HG03432 (cell line): Measurements from ENCODE around the gene IL18R1.

Source experiments
- ATAC-seq: cut with Tn5 transposase; IDR thresholded peaks from one replicate; pipeline ENCODE4 v1.9.1; 2021; ENCODE audit warnings: mild to moderate bottlenecking, moderate library complexity; ENCODE audit not compliant: unreplicated experiment

The IL18R1 gene

DNA sequence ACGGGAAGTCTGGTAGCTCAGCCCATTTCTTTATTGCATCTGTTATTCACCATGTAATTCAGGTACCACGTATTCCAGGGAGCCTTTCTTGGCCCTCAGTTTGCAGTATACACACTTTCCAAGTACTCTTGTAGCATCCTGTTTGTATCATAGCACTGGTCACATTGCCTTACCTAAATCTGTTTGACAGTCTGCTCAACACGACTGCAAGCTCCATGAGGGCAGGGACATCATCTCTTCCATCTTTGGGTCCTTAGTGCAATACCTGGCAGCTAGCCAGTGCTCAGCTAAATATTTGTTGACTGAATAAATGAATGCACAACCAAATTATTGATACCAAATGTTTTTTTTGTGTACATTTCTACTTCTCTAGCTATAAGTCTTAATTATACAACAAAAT is 11.2 kb upstream of the IL18R1 start:
- no peak for ATAC-seq

DNA sequence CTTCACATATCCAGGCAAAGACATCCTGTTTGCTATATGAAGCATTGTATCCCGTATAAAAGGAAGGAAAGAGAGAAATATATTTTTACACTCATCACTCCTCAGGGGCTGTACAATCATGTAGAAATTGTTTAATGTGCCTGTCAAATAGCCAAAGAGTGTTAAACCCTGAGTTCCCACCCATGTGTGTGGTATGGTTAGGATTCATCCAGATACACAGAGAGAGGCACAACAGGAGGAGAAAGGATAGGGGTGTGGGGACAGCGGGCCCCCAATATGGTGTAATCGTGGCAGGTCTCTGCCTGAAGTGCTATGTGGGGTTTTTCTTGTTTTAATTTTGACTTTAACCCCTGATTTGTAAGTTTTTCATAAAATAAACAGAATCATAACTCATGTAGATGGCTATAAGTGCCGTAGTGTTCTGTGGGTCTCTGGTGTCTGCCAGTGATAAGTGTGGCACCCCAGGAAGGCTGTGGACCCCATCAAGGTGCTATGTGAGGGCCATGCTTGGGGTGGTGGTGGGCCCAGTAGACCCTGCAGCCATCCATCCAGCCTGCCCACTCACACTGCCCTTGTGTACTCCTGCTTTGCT is 10.2 kb upstream of the IL18R1 start:
- ATAC-seq = no peak

DNA sequence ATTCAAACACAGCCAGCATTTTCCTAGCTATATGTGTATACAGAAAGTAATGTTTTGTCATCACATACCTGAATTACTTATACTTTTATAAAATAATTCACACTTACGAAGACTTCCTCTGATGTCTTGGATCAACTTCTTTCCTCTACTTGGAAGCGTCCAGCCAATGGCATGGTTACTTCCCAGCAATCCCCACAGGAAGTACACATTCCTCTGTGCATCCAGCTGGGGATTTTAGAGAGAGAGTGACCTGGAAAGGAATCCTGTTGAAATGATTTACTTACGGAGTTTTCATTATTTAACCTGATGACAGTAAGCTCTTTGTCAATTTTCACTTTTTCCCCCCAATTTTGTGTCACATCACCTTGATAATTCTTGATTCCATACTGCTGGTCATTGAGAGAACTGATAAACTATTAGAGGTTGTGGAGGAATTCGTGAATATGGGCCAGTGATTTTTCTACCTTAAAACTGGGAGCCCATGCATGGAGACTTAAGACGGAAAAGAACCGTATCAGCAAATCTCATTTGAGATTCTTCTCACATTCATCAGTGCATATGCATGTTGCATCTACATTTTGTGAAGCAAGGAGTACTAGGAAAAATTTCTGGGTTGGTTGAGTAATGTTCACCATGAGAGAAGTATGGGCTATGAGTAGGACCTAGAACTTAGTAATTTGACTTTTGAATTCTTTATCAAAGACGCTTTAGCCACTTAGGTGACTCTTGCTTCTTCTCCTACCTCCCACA is 9.0 kb upstream of the IL18R1 start:
- no peak for ATAC-seq

DNA sequence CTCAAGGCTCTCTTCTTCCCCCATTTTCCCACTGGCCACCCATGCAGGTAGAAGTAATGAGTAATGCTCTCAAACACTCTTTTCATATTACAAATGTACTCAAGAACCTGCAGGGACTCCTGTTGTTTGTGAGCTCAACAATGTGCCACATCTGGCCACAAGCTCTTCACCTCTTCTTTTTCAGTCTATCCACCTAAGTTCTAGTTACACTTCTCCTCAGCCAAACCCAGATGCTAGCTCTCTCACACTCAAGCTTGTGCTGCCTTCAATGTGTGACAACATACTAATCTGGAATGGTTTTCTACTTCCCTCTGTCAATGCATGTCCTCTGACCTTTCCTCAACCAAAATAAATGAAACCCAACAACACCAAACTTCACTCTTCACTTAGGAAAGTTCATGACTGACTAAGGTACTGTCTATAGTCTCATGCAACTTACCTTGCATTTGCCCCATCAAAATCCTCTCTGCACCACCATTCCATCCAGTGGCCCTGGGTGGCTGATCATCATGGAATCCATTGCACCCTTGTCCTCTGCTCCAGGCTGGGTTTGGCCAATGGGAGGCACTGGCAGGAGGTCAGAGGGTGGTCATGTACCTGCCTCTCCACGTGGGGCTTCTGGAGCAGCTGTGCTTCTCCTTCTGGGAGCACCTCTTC is 5.3 kb upstream of the IL18R1 start:
- ATAC-seq = no peak

DNA sequence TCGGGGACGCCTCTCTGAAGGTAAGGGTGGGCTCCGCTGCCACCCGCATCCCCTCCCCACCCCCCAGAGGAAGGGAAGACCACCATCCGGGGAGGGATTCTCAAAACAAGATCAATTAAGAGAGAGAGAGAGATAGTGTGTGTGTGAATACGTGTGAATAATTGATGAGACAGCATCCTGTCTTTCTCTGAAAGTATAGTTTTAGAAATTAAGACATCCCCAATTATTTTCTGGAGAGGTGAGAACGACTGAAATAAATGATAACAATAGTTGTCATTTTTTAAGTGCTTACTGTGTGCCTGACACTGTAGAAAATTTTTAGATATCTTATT is 751 bp downstream of the IL18R1 start:
- peak; percentile 12 for ATAC-seq

DNA sequence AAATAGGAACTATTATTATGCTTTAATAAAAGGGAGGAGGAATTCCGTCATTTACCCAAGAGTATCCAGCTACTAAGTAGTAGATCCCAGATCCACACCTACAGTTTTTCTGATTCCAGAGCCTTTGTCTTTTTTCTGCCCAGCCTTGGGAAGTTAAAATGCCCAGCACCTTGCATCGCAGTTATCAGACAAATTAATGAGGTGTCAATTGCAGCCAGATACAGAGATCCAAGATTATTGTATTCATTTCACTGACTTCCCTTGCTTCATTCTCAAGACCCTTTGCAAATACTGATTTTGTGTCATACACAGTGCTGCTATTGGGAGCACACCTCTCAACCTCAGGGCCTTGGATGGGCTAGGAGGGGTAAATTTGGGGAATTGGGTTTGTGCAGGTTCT is 1.1 kb downstream of the IL18R1 start:
- no peak for ATAC-seq

DNA sequence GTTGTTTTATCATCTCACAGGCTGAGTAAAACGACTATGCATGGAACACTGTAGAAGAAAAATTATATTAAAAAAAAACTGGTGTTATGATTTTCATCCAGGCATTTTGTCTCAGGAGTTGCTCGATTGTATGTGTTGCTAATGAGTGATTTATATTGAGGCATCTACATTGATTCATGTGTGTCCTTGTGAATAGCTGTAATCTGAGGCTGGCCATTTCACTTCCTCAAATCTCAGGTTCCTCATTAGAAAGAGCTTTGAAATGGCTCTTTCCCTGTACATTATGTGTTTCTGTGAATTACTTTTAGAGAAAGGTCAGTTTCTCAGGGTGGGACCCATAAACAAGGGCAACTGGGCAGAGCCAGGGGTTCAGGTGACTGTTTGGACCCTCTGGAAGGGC is 2.3 kb downstream of the IL18R1 start:
- ATAC-seq = no peak

DNA sequence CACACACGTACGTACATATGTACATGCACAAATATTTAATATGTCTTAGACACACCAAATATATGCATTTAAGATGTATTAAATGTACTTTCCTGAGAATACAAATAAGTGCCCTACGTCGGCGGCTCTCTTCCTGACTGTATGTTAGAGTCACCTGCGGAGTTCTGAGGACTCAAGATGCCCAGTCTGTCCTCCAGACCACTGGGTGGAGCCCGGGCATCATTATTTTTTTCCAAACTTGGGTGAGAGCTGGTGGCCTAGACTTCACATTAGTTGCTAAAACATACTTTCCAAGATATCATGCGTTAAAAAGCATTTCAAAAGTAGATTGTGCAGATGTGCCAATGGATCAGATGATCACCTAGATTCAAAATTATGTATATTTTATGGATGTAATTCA is 2.9 kb downstream of the IL18R1 start:
- no peak for ATAC-seq

DNA sequence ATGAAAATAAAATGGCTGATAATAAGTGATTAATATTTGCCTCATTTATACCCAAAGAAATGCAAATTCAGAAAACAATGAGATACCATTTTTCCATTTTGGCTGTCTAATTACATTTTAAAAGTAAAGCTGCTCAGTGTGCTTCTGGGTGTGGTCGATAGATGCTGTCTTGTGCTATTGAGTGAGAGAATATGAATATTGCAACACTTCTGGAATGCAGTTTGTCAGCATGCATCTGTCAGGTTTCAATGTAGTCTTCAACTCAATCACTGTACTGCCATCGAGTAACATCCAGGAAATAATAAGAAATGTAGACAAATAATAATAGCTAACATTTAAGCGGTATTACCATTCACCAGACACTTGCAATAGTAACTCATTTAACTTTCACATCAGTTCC is 3.9 kb downstream of the IL18R1 start:
- ATAC-seq = no peak

DNA sequence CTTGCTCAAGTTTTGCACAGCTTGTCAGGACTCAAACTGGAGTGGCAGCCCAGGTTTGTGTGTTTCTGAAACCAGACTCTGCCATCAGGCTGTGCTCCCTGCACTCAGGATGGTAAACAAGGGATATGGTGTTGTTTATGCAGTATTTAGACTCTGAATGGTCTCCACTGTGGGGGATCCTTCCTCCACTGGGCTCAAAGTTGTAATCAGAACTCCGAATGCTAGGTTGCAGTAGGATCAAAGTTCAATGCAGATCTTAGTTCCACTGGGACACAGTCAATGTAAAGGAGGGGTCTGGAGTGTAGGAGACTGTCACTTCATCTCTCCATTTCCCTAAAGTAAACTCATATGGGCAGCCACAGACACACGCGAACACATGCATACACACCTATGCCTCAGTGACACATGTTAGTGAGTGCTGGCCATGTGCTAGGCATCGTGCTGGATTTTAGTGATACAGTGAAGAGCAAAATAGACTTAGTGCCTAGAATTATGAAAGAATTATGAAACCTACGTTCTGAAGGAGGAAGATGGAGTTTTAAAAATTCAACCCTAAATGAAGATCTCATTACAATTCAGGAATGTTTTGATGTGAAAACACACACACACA is 6.1 kb downstream of the IL18R1 start:
- no peak for ATAC-seq

DNA sequence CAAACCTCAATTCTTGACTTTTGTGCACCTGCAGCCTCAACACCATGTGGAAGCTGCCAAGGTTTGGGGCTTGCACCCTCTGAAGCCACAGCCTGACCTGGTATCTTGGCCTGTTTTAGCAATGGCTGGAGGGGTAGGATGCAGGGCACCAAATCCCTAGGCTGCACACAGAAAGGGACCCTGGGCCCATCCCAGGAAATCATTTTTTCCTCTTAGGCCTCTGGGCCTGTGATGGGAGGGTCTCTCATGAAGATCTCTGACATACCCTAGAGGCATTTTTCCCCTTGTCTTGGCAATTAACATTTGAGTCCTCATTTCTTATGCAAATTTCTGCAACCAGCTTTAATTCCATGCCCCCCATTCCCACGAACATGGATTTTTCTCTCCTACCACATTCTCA is 10.2 kb downstream of the IL18R1 start:
- ATAC-seq = no peak

DNA sequence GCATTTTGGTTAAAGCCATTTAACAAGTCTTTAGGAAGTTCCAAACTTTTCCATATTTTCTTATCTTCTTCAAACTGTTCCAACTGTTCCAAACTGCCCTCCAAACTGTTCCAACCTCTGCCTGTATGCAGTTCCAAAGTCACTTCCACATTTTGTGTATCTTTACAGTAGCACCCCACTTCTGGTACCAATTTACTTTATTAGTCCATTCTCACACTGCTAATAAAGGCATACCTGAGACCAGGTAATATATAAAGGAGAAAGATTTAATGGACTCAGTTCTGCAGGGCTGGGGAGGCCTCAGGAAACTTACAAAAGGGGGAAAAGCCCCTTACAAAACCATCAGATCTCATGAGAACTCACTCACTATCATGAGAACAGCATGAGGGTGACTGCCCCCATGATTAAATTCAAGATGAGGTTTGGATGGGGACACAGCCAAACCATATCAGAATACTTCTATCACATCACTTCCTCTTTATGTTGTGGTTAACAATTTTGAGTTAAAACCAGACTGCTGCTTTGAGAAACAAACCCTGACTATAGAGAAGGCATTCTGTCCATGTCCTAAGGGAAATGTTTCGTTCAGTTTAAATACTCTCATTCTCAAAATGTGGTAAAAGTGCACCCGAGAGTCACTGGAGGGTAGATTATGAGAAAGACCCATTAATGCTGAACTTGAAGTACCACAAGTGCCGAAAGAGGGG is 11.0 kb downstream of the IL18R1 start:
- ATAC-seq = peak; percentile 84

DNA sequence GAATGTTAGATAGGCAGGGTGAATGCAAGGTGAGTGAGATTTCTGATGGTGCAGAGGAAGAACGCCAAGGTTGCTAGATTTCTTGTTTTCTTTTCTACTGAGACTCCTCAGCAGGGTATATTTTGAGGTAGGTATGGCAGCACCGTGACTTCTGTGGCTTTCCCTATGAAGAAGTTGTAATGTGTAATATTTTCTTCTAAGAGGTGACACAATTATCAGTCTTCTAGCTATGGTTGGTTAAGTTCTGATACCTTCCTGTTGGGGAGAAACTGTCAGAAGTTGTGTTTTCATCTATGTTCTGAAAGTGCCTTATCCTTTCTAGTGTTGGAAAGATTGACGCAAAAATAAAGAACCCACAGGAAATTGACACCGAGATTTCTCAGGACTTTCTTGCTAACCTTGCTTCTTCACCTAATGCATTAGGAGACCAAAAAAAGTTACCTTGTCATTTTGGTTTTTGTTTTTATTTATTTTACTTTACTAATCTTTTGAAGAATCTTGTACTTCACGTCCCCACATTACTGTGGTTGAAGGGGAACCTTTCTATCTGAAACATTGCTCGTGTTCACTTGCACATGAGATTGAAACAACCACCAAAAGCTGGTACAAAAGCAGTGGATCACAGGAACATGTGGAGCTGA is 11.9 kb downstream of the IL18R1 start:
- peak; percentile 77 for ATAC-seq

DNA sequence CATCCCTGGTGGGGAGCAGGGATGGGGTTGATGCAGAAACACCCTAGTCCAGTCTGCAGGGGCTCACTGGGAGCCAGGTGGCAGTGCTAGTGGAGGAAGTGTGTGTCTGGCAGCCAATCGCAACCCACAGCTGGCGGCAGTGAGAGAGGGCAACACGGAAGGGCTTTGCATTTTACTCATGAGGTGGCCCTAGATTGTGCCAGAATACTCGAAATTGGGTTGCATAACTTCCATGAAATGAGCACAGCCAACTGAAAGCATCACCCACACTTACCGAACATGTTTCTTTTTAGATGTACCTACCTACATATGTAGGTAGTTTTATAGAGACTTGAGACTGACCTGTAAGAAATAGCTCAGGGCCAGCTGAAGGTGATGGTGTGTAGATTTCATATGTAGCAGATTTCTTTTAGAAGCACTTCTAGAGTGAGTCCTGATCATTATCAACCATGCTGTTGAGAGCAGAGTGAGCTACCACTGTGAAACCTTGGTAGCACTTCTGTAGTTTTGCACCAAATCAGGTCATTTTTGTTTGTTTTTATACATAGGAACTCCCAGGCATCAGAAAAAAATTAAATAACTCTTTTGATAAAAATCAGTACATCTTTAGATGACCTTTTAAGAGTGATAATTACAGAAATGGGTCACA is 13.0 kb downstream of the IL18R1 start:
- no peak for ATAC-seq

DNA sequence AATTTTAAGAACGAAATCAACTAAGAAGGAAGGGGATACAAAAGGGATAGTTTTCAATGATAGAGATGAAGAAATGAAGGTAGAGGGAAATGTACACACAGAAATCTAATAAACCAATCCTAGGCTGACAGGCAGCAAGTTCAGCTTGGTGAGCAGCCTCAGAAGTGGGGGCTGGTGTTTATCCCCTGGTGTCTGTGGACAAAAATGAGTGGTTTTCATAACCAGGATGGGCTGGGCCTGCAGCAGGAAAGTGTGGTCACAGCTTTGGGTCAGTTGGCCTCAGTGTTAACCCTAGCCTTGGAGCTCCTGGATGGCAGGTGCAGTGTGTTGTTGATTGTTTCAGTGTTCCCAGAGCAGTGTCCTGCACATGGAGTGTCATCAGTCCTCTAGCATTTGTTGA is 14.3 kb downstream of the IL18R1 start:
- no peak for ATAC-seq

DNA sequence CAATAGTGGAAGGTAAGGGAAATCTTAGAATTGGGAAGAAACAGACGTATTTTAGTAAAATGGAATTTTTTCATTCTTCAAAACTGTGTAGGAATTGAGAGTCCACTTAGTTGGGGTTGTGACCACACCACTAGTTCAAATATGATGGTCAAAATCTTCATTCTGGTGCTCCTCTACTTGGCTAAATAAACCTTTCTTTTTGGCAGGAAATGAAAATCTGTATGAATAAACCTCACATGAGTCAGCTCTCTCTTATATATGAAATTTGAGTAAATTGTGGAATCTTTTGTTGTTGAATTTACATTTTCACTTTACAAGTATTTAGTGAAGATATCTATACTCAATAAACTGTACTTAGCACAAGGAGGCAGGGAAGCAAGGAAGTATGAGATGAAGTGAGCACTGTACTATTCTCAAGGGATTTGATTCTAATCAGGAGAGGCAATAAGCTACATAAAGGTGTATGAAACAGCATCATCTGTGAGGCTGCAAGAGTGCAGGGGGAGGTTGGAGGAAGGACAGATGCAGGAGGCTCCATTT is 20.5 kb downstream of the IL18R1 start:
- no peak for ATAC-seq

DNA sequence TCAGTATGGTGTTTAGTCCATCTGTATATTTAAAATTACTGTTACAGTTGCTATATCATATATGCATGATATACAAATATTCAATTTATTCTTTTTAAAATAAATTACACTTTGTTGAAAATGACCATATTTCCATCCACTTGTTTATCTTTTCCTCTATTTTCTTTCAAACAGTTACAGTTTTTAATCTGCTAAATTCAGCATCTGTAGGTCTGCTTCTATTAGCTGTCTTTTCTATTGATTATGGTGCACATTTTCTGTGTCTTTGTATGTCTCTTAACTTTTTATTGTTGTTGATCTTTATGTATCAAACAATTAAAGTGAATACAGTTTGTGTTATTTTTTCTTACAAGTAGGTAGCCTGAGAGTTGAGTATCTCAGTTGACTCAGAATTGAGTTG is 28.1 kb downstream of the IL18R1 start:
- ATAC-seq = no peak

DNA sequence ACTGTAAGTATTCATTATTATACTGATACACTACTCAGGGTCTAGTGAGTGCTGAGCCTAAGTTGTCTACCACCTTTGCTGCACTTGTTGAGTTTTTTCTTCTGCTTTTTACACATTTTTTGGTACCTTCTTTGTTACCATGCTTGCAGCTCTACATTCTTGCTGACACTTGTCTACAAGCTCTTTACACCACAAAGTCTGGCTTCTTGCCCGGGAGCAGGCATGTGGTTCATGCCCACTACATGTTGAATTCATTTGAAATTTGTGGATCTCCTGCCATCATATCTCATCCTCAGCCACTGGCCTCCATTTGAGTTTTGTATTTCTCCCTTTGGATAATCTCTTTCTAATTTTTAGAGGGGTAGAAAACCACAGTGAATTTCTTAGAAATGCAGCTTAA is 29.9 kb downstream of the IL18R1 start:
- no peak for ATAC-seq

DNA sequence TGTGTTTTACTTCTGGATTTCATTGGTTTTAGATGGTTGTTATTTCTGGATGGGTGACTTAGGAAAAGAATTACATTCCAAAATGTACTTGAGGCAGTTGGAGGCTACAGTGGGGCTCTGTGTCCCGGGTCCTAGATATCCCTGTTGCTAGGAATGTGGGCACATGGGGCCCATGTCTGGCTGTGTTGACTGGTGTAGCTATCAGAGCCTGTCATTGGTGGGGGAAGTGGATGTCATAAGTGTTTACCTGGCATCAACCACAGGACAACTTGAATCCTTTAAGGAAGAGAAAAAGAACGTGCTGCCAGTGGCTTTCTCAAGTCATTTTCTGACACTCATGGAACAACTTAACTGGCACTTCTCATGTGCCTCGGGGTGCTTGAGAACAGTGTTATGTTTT is 30.4 kb downstream of the IL18R1 start:
- ATAC-seq = no peak

DNA sequence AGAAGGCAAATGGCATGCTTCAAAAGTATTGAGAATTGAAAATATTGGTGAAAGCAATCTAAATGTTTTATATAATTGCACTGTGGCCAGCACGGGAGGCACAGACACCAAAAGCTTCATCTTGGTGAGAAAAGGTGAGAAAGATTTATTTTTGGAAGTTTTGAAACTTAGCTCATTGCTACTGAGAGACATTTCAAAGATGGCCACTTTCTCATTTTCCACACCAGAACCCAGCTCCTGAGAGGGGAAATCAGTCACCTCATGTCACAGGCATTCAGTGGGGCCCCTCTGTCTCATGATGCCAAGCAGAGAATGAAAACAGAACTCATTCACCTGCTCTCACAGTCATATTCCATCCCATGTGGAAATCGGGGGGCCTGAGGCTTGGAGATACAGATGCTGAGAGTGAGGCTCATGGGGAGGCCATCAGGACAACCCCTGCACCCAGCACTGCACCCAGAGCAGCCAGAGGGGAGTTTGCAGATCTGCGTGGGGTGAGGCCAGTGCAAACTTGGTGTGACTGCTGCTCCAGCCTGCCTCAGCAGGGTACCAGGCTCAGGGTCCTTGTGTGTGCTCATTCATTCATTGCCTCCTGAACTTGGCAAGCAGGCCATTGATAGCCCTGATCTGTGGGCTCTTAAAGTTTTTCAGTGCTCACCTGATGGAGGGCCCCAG is 31.4 kb downstream of the IL18R1 start:
- ATAC-seq = peak; percentile 30
